ENCODE results near the gene HS3ST5.

Gene HS3ST5

GRCh38 chr6:114274836-114275235, 68.0 kb downstream of the HS3ST5 start:
- Histone ChIP-seq H3K27me3 (replicated peaks) (no peaks in the 10 kb centered on the region), H3K36me3 (replicated peaks) (no peaks in the 10 kb centered on the region), H3K4me3 (ENCODE audit: low read depth, low read length) (no peak overlapping the region), H3K27ac (no peak overlapping the region)
- no peak for DNase-seq
- no peak for TF ChIP-seq CTCF (IDR thresholded peaks at IDR 0.05; ENCODE audit: low read depth, low read length, missing control alignments)
- in situ Hi-C loops (cut with HindIII; ENCODE audit: low pct_ligation_motif_present, low sequenced_read_pairs), result no loop called here

GRCh38 chr6:114272582-114272981, 70.2 kb downstream of the HS3ST5 start:
- Histone ChIP-seq H3K27me3 (replicated peaks) (no peaks in the 10 kb centered on the region), H3K36me3 (replicated peaks) (no peaks in the 10 kb centered on the region), H3K4me3 (ENCODE audit: low read depth, low read length) (no peak overlapping the region), H3K27ac (no peak overlapping the region)
- no peak for DNase-seq
- in situ Hi-C loops (cut with HindIII; ENCODE audit: low pct_ligation_motif_present, low sequenced_read_pairs), result no loop called here
- no peak for TF ChIP-seq CTCF (IDR thresholded peaks at IDR 0.05; ENCODE audit: low read depth, low read length, missing control alignments)

- in situ Hi-C loops (cut with HindIII; ENCODE audit: low pct_ligation_motif_present, low sequenced_read_pairs), result no loop called here
- no peaks in the 10 kb centered on the region for H3K36me3 ChIP-seq (replicated peaks)
- no peak for TF ChIP-seq CTCF (IDR thresholded peaks at IDR 0.05; ENCODE audit: low read depth, low read length, missing control alignments)
Observed at GRCh38 chr6:114271405-114271804, 71.4 kb downstream of the HS3ST5 start.

GRCh38 chr6:114267897-114268296, 74.9 kb downstream of the HS3ST5 start:
- no peak overlapping the region for H3K27ac ChIP-seq
- no peaks in the 10 kb centered on the region for H3K27me3 ChIP-seq (replicated peaks)
- no peak overlapping the region for H3K4me3 ChIP-seq (ENCODE audit: low read depth, low read length)
- no peaks in the 10 kb centered on the region for H3K36me3 ChIP-seq (replicated peaks)
- in situ Hi-C loops (cut with HindIII; ENCODE audit: low pct_ligation_motif_present, low sequenced_read_pairs), result no loop called here
- no peak for DNase-seq
- TF ChIP-seq CTCF (IDR thresholded peaks at IDR 0.05; ENCODE audit: low read depth, low read length, missing control alignments), result no peak

More at GRCh38 chr6:114271405-114271804, 71.4 kb downstream of the HS3ST5 start:
- no peak for DNase-seq
- no peak overlapping the region for H3K27ac ChIP-seq
- no peak overlapping the region for H3K4me3 ChIP-seq (ENCODE audit: low read depth, low read length)
- H3K27me3 ChIP-seq (replicated peaks), result no peaks in the 10 kb centered on the region

GRCh38 chr6:114260810-114261209, 82.0 kb downstream of the HS3ST5 start:
- DNase-seq, result no peak
- in situ Hi-C loops (cut with HindIII; ENCODE audit: low pct_ligation_motif_present, low sequenced_read_pairs), result no loop called here
- H3K27ac ChIP-seq, result no peak overlapping the region
- no peak for TF ChIP-seq CTCF (IDR thresholded peaks at IDR 0.05; ENCODE audit: low read depth, low read length, missing control alignments)
- no peaks in the 10 kb centered on the region for H3K36me3 ChIP-seq (replicated peaks)
- H3K4me3 ChIP-seq (ENCODE audit: low read depth, low read length), result no peak overlapping the region
- no peaks in the 10 kb centered on the region for H3K27me3 ChIP-seq (replicated peaks)

- in situ Hi-C loops (cut with HindIII; ENCODE audit: low pct_ligation_motif_present, low sequenced_read_pairs), result no loop called here
- Histone ChIP-seq H3K4me3 (ENCODE audit: low read depth, low read length) (no peak overlapping the region), H3K36me3 (replicated peaks) (no peaks in the 10 kb centered on the region), H3K27ac (no peak overlapping the region), H3K27me3 (replicated peaks) (no peaks in the 10 kb centered on the region)
- TF ChIP-seq CTCF (IDR thresholded peaks at IDR 0.05; ENCODE audit: low read depth, low read length, missing control alignments), result no peak
- no peak for DNase-seq
Observed at GRCh38 chr6:114258376-114258775, 84.4 kb downstream of the HS3ST5 start.

Measured in brain microvascular endothelial cell (primary cell).